Epithelial cell of prostate (primary cell): ENCODE measurements around the gene TSPAN4.
A peak's percentile ranks its signal among the peaks of the same experiment; 100 is the strongest.

ENCODE experiments used
- DNase-seq: peaks from one replicate; pipeline ENCODE4 v3.0.0-alpha.2; 2011; ENCODE audit warnings: low read depth, low spot score
- H3K27ac ChIP-seq: fragments of 450-650 bp; 2 replicates; pipeline ENCODE4 v1.5.1; 2017; ENCODE audit warnings: mild to moderate bottlenecking

TSPAN4 gene

DNA sequence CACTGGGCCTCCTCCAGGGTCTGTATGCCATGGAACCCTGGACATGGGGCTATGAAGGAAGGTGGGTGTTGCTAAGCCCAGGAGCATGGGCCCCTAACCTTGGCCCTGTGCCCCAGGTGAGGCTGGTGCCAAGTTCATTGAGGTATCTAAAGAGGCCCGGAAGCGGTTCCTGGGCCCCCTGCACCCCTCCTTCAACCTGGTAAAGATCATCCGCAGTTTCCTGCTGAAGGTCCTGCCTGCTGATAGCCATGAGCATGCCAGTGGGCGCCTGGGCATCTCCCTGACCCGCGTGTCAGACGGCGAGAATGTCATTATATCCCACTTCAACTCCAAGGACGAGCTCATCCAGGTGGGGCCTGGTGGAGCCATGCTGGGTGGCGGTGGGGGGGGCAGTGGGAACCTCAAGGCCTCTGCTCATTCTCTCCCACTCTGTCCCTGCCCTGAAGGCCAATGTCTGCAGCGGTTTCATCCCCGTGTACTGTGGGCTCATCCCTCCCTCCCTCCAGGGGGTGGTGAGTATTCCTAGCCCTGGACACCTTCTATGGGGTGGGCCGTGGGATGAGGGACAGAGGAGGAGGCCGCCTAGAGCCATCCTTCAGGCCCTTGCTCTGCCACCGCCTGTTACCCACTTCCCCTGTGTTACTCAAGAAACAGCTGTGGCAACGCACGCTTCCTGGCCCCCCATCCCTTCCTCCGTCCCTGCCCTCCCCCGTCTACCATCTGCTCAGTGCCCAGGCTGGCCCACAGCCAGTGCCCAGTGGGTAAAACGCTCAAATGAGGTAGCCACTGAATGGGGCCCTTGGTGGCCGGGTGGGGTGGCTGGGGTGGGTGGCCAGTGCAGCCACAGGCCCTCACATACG is 20.9 kb upstream of the TSPAN4 start:
- peak overlapping the region; percentile 92 for H3K27ac ChIP-seq
- no peak for DNase-seq

DNA sequence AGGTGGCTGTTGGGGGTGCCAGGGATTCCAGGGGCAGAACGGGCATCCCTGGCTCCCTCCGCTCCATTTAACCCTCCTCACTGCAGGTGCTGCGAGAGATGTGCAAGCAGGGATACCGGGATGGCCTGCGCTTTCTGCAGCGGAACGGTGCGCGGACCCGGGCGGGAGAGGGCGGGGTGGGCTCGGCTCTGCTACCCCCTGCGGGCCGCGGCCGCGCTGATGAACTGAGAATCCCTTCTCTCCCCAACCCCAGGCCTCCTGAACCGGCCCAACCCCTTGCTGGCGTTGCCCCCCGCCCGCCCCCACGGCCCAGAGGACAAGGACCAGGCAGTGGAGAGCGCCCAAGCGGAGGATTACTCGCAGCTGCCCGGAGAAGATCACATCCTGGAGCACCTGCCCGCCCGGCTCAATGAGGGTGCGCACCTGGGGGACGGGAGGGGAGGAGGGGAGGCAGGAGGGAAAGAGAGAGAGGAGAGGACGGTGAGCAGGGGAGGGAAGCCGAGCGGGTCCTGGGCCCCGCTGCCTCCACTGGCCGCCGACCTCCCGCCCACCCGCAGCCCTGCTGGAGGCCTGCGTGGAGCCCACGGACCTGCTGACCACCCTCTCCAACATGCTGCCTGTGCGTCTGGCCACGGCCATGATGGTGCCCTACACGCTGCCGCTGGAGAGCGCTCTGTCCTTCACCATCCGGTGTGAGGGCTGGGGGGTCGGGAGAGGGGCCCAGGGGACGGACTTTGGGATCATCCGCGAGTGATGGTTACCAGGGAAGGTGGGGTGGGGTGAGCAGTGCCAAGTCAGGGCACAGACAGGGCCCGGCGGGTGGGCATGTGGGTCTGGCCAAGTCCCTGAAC is 19.0 kb upstream of the TSPAN4 start:
- H3K27ac ChIP-seq: no peak overlapping the region

DNA sequence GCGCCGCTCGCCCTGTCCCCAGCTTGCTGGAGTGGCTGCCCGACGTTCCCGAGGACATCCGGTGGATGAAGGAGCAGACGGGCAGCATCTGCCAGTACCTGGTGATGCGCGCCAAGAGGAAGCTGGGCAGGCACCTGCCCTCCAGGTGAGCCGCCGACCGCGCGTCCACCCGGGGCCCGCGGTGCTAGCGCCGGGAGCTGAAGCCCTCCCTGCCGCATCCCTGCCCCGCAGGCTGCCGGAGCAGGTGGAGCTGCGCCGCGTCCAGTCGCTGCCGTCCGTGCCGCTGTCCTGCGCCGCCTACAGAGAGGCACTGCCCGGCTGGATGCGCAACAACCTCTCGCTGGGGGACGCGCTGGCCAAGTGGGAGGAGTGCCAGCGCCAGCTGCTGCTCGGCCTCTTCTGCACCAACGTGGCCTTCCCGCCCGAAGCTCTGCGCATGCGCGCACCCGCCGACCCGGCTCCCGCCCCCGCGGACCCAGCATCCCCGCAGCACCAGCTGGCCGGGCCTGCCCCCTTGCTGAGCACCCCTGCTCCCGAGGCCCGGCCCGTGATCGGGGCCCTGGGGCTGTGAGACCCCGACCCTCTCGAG is 18.3 kb upstream of the TSPAN4 start:
- no peak for DNase-seq
- no peak overlapping the region for H3K27ac ChIP-seq

More for the DNA sequence above, 19.0 kb upstream of the TSPAN4 start:
- no peak for DNase-seq

DNA sequence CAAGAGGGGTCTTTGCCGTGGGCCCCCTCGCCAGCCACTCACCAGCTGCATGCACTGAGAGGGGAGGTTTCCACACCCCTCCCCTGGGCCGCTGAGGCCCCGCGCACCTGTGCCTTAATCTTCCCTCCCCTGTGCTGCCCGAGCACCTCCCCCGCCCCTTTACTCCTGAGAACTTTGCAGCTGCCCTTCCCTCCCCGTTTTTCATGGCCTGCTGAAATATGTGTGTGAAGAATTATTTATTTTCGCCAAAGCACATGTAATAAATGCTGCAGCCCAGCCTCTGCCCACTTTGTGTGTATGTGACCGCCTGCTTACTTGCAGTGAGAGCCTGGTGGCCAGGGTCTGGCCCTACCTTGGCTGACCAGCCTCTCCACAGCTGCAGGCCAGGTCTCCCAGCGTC is 17.7 kb upstream of the TSPAN4 start:
- DNase-seq: no peak
- no peak overlapping the region for H3K27ac ChIP-seq

DNA sequence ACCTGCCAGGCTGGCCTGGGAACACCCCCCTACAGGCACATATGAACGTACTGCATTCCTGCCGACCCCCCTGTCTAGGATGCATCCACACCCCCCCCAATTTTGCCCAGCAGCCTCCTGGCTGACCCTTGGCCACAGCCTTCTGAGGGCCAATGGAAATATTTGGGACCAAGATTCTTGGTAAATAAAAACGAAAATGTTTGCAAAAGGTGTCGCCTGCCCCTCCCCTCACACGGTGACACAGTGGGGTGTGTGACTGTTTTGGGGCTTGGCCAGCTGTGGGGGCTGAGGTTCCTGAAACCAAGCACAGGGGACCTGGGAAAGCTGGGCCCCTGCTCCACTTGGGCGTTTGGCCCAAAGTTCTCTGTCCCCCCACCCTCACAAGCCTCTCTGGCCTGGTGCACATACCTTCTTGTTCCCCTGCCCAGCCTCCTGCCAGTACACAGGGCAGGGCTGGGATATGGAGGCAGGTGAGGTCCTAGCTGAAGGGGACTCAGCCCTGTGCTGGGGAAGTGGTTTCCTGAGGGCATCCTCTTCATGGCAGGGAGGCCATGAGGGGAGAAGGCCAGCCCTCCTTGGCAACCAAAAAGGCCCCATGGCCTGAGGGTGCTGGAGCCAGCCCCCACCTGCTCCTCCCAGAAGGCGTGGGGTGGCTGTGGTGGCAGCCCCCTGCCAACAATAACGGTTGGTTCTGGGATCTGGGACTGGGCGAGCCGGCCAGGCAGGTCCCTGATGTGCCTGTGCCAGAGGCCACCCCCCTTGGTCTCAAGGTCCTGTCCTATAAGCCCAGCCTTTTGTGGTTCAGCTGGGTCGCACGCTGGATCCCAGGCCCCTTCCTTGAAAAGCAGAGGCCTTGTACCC is 17.1 kb upstream of the TSPAN4 start:
- DNase-seq: no peak
- no peak overlapping the region for H3K27ac ChIP-seq

DNA sequence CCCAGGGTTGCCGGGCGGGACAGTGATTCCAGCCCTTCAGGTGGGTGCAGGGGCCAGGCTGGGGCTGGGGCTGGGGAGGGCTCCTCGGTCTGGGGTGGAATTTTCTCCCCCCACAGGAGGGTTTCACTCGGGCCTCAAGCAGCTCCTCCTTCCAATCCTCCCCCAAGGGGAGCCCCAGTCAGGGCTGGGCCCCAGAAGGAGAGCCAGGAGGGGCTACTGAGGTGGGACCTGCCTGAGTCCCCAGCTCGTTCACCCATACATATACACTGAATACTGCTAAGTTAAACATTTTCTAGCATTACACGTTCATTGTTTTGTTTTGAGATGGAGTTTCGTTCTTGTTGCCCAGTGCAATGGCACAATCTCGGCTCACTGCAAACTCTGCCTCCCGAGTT is 16.4 kb upstream of the TSPAN4 start:
- no peak for DNase-seq
- no peak overlapping the region for H3K27ac ChIP-seq

DNA sequence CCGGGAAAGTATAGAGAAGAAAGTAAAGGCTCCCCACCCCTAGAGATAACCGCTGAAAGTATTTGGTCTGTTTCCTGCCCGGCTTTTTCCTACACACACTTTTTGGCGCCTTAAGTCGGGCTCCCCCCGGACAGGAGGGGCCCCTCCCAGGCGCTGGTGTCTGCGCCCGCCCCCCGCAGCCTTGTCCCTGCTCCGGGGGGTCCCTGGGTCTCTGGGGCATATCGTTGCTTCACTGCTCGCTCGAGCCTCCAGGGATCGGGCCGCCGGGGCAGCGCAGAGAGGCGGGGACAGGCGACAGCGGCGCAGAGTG is 15.9 kb upstream of the TSPAN4 start:
- H3K27ac ChIP-seq: no peak overlapping the region
- DNase-seq: no peak

GRCh38 chr11:827146-827896 is 15.3 kb upstream of the TSPAN4 start:
- no peak overlapping the region for H3K27ac ChIP-seq
- DNase-seq: no peak

GRCh38 chr11:827897-828192 is 14.8 kb upstream of the TSPAN4 start, which contains the start of gene CRACR2B:
TSS of gene CRACR2B (plus strand) at chr11:827919. CDS start at chr11:828608, 689 bp downstream.
- H3K27ac ChIP-seq: no peak within 1 kb of the TSS
- no peak for DNase-seq

DNA sequence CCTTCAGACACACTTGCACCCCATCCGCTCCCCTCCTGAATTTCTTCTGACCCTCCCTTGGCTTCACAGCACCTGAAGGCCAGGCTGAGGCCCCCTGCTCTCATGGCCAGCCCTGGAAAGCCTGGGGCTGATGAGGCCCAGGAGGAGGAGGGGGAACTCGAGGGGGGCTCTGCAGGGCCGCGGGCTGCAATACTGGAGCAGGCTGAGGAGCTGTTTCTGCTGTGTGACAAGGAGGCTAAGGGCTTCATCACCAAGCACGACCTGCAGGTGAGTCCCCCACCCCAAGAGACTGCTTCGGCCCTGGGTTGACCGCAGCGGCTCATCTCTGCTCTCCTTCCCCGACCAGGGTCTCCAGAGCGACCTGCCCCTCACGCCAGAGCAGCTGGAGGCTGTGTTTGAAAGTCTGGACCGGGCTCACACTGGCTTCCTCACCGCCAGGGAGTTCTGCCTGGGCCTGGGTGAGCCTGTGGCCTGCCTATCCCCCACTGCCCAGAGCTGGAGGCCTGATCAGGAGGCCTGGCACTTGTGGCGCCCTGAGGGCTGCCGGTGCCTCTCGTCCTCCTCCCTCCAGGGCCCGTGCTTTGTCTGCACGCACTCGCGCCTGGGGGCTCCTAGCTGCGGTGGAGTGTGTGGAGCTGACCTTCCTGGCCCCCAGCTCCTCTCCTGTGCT is 14.0 kb upstream of the TSPAN4 start:
- DNase-seq: no peak
- no peak overlapping the region for H3K27ac ChIP-seq

DNA sequence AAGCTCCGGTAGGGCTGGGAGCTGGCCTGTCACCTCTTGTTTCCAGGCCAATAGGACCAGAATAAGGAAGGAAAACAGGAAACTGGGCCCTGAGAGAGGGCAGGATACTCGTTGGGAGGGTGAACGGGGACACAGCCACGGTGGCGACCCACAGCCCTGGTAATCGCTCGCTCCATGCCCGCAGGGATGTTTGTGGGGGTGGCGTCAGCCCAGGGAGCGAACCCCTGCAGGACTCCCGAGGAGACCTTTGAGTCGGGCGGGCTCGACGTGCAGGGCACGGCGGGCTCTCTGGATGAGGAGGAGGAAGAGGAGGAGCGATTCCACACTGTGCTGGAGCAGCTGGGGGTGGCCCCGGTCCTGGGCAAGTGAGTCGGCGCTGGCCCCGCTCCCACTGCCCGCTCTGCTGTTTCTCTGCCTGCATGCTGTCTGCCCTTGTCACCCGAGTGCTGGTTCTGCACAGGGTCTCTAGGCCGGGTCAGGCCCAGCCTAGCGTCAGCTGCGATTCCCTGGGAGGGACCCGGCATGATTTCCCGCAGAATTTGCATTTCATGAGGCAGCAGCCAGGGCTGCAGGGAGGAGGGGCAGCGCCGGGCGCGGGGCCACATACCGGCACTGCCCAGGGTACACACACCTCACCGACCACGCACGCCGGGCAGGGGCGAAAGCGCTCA is 13.3 kb upstream of the TSPAN4 start:
- no peak for DNase-seq
- no peak overlapping the region for H3K27ac ChIP-seq

- no peak overlapping the region for H3K27ac ChIP-seq
- no peak for DNase-seq
Measured at GRCh38 chr11:829847-830294, 12.8 kb upstream of the TSPAN4 start.

DNA sequence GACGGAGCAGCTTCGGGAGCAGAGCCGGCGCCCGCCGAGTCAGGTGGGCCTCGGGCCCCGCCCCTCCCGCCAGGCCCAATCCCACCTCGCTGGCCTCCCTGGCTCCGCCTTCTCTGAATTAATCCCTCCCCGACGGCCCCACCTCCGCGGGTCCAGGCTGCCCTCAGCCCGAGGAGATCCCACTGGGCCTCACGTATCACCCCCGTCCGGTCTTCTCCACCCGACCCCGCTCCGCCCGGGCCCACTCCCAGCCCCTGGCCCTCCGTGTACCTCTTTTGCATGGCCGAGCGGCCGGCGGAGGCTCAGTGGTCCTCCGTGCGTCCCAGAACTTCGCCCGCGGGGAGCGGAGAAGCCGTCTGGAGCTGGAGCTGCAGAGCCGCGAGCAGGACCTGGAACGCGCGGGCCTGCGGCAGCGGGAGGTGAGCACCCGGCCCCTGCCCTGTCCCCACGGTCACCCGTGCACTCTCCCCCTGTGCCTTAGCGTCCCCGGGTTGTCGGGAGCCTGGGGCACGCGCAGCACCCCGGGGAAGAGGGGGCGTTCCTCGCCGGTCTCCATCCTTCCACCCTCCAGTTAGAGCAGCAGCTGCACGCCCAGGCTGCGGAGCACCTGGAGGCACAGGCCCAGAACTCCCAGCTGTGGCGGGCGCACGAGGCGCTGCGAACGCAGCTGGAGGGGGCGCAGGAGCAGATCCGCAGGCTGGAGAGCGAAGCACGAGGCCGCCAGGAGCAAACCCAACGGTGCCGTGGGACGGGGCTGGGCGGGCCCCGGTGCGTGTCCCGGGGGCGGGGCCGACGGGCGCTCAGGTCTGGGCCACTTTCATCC is 12.1 kb upstream of the TSPAN4 start:
- no peak for DNase-seq
- H3K27ac ChIP-seq: no peak overlapping the region

GRCh38 chr11:831118-831864 is 11.4 kb upstream of the TSPAN4 start:
- H3K27ac ChIP-seq: no peak overlapping the region
- no peak for DNase-seq

DNA sequence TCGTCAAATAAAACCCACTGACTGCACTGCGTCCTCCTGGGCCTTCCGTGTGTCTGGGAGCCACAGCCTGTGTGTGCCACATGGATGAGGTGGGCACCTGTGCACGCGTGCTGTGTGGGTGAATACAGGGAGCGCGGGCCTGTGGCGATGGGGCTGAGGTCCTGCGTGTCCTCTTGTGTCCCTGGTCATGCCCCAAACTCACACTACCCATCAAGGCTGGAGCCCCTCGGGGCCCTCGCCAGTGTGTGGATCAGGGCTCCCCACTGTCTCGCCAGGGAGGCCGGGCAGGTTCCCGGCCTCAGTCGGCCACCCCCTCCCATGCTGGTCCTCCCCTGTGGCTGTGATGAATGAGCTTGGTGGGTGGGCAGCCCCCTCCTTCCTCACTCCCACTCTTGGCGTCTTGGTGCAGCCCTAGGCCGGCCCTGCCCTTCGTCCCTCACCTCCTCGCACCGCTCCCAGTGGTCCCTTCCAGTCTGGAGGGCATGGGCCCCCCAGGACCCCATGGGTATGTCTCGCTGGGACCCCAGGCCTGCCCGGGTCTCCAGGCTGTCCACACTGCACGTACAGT is 10.6 kb upstream of the TSPAN4 start:
- DNase-seq: no peak
- H3K27ac ChIP-seq: no peak overlapping the region

DNA sequence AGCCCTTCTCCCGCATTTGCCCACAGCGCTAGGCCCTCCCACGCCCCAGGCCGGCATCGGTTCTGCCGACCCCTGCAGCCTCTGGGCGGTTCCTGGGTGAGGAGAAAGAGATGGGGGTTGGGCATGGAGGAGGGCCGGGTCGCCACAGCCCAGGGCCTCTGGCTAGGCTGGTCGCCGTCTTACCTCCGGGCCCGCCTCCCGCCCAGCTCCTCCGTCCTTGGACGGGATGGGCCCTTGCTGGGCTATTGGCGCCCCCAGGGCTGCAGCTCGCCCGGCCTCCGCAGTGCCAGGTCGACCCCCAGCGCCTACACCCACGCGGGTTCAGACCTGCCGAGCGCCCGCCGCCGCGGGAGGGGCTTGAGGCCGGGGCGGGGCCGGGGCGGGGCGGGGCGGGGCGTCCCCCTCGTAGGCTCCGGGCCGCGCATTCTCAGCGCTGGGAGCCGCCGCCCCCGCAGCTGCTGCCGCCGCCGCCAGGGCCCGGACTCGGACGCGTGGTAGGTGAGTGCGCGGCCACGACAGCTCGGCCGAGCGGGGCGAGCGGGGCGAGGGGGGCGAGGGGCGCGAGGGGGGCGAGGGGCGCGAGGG is 10.0 kb upstream of the TSPAN4 start, which contains the start of gene CD151:
TSS of gene CD151 (plus strand) at position 424 of the 585 bp plus-strand sequence. CDS start 3,118 bp downstream, outside the sequence.
- no peak for DNase-seq
- peak within 1 kb of the TSS; percentile 96 for H3K27ac ChIP-seq
